Muscle of back (tissue), 11 donors: ENCODE data around the gene WDR64. TPM values are rescaled to one million over a fixed set of nuclear protein-coding genes. Genes with fewer than 3 reads are reported as not detected.
"Not testable (repeated sequence)": the region's sequence is repeated elsewhere in the genome, so short reads cannot be mapped to it uniquely, and the experiment has no call there.

ENCODE experiments used
- DNase-seq, 3 donors: peaks; one replicate each; pipeline versions ENCODE4 v3.0.0 to v3.0.0-alpha.2; 2013
- polyA plus RNA-seq, 10 donors: library from polyadenylated mRNA; unstranded; fragments of 120-200 nt; gene quantifications; one replicate each; pipeline ENCODE4 v1.2.1, GENCODE V29; 2013; ENCODE audit not compliant: insufficient read length in 10 of 10

The WDR64 gene
- polyA plus RNA-seq, 10 donors: 0.08 to 0.66 (median 0.27) TPM; not detected in 2

GRCh38 chr1:241654641-241655040 lies 2.6 kb downstream of the WDR64 start:
- no peak for DNase-seq

DNA sequence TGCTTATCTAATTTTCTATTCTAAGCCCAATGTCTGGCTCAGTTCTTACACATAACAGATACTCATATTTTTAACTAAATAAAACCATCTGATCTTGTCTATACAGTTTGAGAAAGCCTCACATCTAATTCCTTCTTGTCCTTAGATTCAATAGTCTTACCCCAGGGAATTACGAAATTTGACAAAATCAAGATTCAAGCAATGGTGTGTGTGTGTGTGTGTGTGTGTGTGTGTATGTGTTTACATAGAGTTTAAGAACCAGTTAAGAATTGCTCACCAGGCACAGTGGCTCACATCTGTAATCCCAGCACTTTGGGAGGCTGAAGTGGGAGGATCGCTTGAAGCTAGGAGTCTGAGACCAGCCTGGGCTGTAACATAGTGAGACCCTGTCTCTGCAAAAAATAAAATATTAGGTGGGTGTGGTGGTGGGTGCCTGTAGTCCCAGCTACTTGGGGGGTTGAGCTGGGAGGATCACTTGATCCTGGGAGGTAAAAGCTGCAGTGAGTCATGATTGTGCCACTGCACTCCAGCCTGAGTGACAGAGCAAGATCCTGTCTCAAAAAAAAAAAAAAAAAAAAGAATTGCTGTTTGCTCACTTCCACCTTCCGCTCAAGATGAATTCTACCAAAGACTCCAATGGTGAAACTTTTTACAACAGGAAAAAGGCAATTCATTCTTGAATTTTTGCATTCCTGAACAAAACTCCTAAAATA lies 6.2 kb downstream of the WDR64 start:
- no peak for DNase-seq

DNA sequence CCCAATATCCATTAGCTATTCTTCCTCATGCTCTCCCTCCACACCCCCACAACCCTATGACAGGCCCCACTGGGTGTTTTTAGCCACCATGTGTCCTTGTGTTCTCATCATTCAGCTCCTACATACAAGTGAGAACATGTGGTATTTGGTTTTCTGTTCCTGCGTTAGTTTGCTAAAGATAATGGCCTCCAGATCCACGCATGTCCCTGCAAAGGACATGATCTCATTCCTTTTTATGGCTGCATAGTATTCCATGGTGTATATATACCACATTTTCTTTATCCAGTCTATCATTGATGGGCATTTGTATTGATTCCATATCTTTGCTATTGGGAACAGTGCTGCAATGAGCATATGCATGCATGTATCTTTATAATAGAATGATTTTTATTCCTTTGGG lies 6.9 kb downstream of the WDR64 start:
- DNase-seq: not testable (repeated sequence)

DNA sequence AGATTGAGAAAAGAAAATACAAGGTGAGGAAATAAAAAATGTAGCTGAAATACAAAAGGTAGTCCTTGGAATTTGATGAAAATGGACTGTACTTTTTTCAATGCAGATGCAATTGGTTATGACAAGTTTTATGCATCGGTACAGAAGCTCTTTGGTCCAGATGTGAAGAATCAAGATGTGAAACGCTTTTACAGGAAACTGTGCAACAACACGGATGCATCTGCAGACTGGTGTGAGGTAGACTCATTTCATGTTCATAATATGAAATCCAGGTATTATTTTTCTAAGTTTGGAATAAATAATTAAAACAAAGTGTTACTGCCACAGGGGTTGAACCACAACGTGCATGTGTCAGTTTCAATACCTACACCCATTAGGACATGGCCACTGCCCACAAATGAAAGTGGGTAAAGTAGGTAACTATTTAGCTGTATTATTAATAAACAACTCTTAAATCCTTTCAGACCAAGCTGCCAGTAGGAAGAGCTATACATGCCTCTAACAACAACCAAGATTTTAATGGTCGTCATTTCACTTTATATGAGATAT lies 8.4 kb downstream of the WDR64 start:
- no peak for DNase-seq

DNA sequence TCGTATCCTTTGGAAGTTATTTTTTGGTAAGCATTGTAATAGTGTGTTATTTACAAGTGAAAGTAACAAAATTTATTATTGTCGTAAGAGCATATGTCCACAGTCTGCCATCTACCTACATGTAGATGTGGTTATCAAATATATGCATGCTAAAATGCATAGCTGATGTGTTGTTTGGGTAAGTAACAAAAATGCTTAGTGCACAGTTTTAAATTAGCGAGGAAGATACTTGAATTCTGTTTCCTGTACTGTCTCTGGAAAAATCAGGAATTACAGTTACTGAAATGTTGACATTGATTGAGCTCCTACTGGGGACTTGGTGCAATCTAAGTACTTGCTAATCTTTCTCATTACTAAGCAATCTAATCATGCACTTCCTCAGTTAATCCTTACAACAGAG lies 14.3 kb downstream of the WDR64 start:
- no peak for DNase-seq

DNA sequence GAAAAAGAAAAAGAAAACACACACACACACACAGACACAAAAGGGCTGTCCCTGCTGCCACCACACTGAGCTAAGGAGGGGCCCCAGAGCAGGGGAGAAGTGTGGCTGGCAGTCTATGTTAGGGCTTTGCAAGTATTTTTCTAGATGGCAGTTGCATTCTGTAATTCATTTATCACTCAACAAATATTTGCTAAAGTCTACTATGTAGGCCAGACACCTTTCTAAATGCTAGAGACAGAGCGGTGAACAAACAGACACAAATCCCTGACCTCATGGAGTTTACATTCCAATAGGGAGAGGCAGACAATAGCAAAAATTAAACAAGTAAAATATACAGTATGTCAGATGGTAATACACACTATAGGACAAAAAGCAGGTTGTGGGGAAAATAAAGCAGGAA lies 20.2 kb downstream of the WDR64 start:
- no peak for DNase-seq

DNA sequence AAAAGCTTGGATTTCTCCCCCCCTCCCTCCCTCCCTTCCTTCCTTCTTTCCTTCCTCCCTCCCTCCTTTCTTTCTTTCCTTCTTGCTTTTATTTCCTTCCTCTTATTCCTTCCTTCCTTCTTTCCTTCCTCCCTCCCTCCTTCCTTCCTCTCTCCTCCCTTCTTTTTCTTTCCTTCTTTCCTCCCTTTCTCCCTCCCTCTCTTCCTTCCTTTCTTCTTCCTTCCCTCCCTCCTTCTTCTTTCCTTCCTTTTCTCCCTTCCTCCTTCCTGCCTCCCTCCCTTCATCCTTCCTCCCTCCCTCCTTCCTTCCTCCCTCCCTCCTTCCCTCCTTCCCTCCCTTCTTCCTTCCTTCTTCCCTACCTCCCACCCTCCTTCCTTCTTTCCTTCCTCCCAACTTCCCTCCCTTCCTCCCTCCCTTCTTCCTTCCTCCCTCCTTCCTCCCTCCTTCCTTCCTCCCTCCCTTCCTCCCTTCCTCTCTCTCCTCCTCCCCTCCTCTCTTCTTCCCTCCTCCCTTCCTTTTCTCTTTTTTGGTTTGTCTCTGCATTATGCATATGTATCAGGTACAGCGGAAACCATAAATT lies 22.8 kb downstream of the WDR64 start:
- no peak for DNase-seq

DNA sequence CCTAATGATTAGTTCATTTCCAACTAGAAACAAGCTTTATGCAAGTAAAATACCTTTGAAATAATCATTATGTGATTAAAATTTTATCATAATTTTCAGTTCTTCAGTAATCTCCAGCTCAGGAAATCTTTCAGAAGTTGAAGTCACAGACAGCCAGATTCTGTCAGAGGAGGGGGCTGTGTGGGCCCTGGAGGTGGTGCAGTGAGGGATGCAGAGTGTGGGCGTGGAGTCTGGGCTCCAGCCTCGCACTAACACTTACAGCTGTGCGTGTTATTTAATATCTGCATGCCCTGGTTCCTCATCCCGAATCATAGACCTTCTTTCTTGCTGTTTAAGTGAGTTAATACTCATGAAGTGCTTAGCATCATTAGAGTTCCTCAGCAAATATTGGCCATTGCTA lies 23.9 kb downstream of the WDR64 start:
- no peak for DNase-seq

DNA sequence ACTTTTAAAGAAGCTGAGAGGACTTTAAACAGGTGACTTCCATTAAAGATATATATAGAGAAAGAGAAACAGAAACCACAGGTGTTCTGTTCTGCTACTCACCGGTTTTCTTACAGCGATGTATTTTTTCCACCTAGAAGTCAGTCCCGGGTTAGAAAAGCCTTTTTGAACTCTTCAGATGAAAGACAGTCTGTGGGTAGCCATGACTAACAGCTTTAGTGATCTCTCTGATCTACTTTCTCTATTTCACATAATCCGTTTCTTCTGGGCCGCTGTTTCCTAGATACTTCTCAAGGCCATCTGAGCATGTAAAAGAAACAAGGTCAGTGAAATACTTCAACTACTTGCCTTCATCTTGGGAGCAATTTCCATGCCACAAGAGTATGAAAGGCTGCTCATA lies 25.1 kb downstream of the WDR64 start:
- no peak for DNase-seq

DNA sequence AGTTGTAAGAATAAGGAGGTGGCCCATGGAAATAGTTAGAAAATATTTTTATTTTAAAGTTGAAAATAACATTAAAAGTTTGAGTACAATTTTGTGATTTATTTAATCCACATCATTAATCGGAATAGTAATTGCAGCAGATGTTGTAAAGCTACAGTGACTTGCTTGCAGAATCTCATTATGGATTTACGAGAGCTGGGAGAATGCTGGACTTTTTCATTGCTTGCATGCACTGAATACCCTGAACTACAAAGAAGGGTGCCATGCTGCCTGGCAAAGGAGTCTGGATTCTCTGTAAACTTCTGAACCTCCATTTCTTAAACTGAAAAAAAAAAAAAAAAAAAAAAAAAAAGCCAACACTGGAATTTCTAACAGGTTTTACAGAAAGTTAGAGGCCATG lies 26.5 kb downstream of the WDR64 start:
- DNase-seq: no peak

DNA sequence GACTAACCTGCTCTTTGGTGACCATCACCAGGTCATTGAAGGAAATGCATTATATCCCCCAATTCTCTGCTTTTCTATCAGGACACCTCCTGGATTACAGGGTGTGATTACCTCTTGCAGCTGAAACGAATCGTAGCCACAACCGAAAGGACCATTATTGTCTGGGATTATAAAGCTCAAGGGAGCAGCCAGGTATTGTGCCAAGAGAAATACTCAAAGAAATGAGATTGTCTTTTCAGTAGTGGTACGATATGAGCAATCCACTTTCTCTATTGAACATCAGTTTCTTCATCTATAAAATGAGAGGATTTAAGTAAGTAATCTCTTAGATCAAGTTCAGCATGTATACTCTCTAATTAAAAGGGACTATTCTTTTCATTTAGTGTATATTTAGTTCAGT lies 27.3 kb downstream of the WDR64 start:
- DNase-seq: no peak

- DNase-seq: no peak
Observed at GRCh38 chr1:241679961-241680360, 27.9 kb downstream of the WDR64 start.

GRCh38 chr1:241681861-241682448 lies 29.9 kb downstream of the WDR64 start:
- not testable (repeated sequence) for DNase-seq

DNA sequence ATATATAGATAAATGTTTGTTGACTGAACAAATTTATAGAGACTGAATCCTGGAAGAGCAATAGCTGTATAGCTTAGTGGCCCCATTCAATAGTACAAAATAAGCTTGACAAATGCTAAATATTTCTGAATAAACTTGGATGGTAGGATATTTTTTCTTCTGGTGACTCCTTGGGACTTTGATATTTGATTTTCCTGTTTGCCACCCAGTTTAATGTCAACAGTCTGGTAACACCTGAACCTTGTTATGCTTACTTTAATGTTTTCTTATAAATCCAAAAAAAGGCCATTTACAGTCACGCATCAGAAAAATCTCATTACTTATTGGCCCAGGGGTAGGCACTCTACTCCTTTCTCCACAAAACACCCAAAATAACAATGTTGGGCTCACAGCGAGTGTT lies 30.8 kb downstream of the WDR64 start:
- no peak for DNase-seq

GRCh38 chr1:241684108-241684507 lies 32.0 kb downstream of the WDR64 start:
- DNase-seq: no peak

GRCh38 chr1:241688940-241689368 lies 36.9 kb downstream of the WDR64 start:
- DNase-seq: peak in 1 of 3 donors; percentile 7

- DNase-seq: no peak
Observed at GRCh38 chr1:241695246-241696171, 43.4 kb downstream of the WDR64 start.

- no peak for DNase-seq
Observed at GRCh38 chr1:241696172-241696814, 44.2 kb downstream of the WDR64 start.

DNA sequence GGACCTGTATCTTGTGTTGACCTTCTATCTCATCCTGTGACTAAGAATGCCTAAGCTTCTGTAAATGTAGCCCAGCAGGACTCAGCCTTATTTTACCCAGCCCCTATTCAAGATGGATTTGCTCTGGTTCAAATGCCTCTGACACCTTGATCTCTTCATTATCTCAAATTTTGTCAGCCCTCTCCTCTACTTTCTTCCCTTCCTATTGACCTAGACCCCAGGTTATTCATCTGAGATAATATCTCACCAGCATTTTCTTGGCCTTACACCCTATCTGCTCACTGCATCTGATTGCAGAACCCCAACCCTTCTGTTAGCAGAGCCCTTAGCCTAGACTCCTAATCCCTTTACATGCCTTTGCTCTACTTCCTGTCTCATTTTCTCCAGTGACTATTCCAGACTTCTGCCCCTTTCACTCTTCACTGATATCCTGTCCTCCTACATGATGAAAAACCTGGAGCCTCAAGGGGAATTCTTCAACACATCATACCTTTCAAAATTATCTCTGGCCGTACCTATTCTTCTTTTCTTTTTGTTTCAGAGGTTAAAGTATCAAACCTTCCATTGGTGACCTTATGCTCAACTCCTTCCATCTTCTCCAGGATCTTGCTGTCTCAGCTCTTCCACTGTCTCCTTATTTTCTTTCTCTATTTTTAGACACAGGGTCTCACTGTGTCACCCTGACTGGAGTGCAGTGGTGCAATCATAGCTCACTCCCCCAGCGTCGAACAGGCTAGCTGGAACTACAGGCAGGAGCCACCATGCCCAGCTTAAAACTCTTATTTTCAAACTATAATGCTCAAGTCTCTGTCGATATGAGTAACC lies 44.9 kb downstream of the WDR64 start:
- no peak for DNase-seq

DNA sequence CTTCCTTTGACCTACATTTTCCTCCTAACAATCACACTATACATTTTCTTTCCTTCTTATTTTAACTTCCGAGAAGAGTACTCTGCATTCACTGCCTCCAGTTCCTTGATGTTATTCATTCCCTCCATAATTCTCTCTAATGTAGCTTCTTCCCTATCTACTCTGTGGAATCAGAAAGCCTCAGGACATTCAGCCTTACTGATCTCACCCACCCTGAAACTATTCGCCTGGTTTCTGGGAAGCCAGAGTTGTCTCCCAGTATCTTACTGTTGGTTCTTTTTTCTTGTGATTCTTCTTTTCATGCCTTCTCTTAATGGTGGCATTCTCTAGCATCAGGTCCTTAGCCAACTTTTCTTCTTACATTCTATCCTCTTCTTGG lies 45.5 kb downstream of the WDR64 start:
- no peak for DNase-seq

GRCh38 chr1:241698177-241698576 lies 46.1 kb downstream of the WDR64 start:
- DNase-seq: no peak
